Prostate gland (tissue), 2 donors: Measurements from ENCODE around the gene CTNNA2. TPM values are rescaled to one million over a fixed set of nuclear protein-coding genes. Genes with fewer than 3 reads are reported as not detected.

ENCODE experiments used
- DNase-seq: peaks from one replicate; pipeline ENCODE4 v3.0.0-alpha.2; 2019; ENCODE audit warnings: low spot score
- H3K27ac ChIP-seq, 2 donors: fragments of 200-600 bp; sonication (generic); 2 replicates each; pipeline ENCODE4 v1.5.1; 2017 to 2019
- H3K27me3 ChIP-seq: fragments of 200-600 bp; sonication (generic); replicated peaks from 2 replicates; pipeline ENCODE4 v1.5.1; 2019; ENCODE audit not compliant: insufficient read depth
- H3K36me3 ChIP-seq, 2 donors: fragments of 200-600 bp; sonication (generic); 1 replicate in 1 of 2; 2 replicates in 1 of 2; pipeline versions ENCODE4 v1.5.1 to v1.8.1; 2017 to 2019
- H3K4me1 ChIP-seq: fragments of 200-600 bp; sonication (generic); replicated peaks from 2 replicates; pipeline ENCODE4 v1.5.1; 2019
- H3K4me3 ChIP-seq, 2 donors: fragments of 200-600 bp; sonication (generic); 2 replicates each; pipeline ENCODE4 v1.5.1; 2017 to 2019
- H3K9me3 ChIP-seq: fragments of 200-600 bp; sonication (generic); 2 replicates; pipeline ENCODE4 v1.5.1; 2017
- CTCF ChIP-seq, 4 experiments: fragments of 200-600 bp in 2 of 4; fragments of 450-650 bp in 2 of 4; sonication (generic) in 2 of 4; IDR thresholded peaks; 1 replicate in 3 of 4; 2 replicates in 1 of 4; pipeline ENCODE4 v1.5.1; 2016 to 2019; ENCODE audit warnings: antibody characterized with exemption in 4 of 4, mild to moderate bottlenecking in 2 of 4, moderate library complexity in 2 of 4
- POLR2A ChIP-seq: fragments of 450-650 bp; IDR thresholded peaks from one replicate; pipeline ENCODE4 v1.6.1; 2016; ENCODE audit warnings: antibody characterized with exemption, mild to moderate bottlenecking
- POLR2AphosphoS5 ChIP-seq: sonication (generic); formaldehyde crosslinking; IDR thresholded peaks from one replicate; pipeline ENCODE4 v1.6.1; 2017; ENCODE audit warnings: antibody characterized with exemption
- WGBS: methylation state at CpG from one replicate; pipeline ENCODE4 v1.1.5; 2018; 5-methylcytosine and 5-hydroxymethylcytosine counted together
- intact Hi-C: fragments of 100-400 bp; cut with DNase I; formaldehyde crosslinking; loops from one replicate; pipeline ENCODE4 v1.14.2; 2022
- total RNA-seq, 2 donors: library from RNA; depleted of rRNA; stranded (reverse); fragments of >200 nt; gene quantifications; one replicate each; pipeline ENCODE4 v1.1.0, GENCODE V29; 2016

Gene CTNNA2
- total RNA-seq, 2 donors from 2014 or later = 24.3 TPM; not detected in 1

DNA sequence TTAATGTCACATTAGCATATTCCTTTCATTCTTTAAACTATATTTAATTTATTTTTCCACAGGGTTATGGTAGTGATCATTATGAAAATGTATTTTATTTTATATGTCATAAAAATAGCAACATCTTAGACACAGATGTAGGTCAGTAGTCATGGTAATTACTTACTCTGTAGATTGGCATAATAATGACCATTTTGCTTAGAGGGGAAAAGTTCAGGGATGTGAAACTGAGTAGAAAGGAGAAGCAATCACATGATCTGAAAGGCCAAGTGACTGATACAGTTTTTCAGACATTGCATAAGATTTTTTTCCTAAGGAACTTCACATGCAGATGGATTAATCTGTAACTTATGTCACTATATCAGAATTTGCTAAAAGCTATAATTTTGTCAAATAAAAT lies 286.9 kb downstream of the CTNNA2 start:
- H3K36me3 ChIP-seq = no peaks in the 10 kb centered on the region
- no peak overlapping the region for H3K27ac ChIP-seq
- TF ChIP-seq CTCF (IDR thresholded peaks at IDR 0.05) (no peak), POLR2A (no peak), POLR2AphosphoS5 (no peak)
- no peak for DNase-seq
- no peaks in the 10 kb centered on the region for H3K27me3 ChIP-seq
- no peak overlapping the region for H3K4me3 ChIP-seq
- intact Hi-C loops = no loop called here
- no peaks in the 10 kb centered on the region for H3K9me3 ChIP-seq
- H3K4me1 ChIP-seq = no peaks in the 10 kb centered on the region

DNA sequence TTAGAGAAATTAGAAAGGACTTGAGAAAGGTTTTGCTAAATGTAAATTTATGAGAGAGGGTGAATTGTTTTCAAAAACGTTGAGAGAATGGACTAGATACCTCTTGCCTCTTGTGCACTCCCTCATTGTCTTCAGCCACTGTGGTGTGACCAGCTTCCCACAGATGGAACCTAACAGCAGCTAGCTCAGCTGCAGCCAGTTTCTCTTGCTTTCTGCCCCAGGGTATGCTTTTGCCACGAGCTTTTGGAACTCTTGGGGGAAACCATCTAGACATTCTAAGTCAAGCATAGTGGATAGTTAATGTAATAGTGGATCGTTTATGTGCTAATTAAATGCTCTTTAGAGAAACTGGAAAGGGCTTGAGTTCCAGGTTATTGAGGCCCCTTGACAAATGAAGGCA lies 288.2 kb downstream of the CTNNA2 start:
- WGBS = 38% methylated on average over 3 of the region's 3 CpGs
- Histone ChIP-seq H3K4me3 (no peak overlapping the region), H3K4me1 (no peaks in the 10 kb centered on the region), H3K27ac (no peak overlapping the region), H3K36me3 (no peaks in the 10 kb centered on the region), H3K27me3 (no peaks in the 10 kb centered on the region), H3K9me3 (no peaks in the 10 kb centered on the region)
- TF ChIP-seq CTCF (IDR thresholded peaks at IDR 0.05) = no peak
- no peak for TF ChIP-seq POLR2A
- TF ChIP-seq POLR2AphosphoS5 = no peak
- no peak for DNase-seq
- intact Hi-C loops = no loop called here

DNA sequence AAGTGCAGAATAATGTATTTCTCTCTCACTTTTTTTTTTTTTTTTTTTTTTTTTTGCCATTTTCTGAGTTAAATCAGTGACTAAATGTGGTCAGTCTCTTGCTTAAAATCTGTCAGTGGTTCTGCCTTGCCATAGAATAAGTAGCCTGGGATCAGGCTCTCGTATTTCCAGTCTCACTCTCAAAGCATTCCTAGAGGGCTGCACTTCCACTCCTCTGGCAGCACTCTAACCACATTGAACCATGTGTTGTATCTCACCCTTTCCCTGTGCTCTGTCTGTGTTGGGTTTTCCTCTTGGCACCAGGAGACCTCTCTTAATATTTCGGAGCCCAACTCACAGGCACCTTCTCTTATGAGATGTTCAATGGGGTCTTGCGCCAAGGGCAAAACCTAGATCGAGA lies 304.4 kb downstream of the CTNNA2 start:
- no peaks in the 10 kb centered on the region for H3K9me3 ChIP-seq
- H3K4me3 ChIP-seq = no peak overlapping the region
- DNase-seq = no peak
- no peaks in the 10 kb centered on the region for H3K27me3 ChIP-seq
- H3K27ac ChIP-seq = no peak overlapping the region
- H3K4me1 ChIP-seq = no peaks in the 10 kb centered on the region
- TF ChIP-seq POLR2A (no peak), CTCF (IDR thresholded peaks at IDR 0.05) (no peak), POLR2AphosphoS5 (no peak)
- WGBS = 80% methylated on average over 4 of the region's 4 CpGs
- no peaks in the 10 kb centered on the region for H3K36me3 ChIP-seq
- intact Hi-C loops = no loop called here

DNA sequence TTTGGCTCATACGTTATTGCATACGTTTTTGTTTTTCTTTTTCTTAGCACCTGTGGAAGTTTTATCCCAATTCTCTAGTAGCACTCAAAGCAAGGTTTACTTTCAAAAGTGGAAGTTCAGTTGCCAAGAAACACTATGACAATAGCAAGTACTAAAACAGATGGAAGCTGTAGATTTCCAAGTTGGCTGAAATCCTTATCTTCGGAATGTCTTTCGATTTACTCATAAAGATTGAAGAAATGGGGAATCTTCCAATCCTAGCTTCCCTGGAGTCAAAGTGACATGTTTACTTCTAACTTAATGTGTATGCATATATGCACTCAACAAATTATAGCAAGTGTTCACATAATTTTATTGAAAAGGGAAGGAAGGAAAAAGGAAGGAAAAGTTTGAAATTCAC lies 307.4 kb downstream of the CTNNA2 start:
- Histone ChIP-seq H3K36me3 (no peaks in the 10 kb centered on the region), H3K4me1 (no peaks in the 10 kb centered on the region), H3K27ac (no peak overlapping the region), H3K4me3 (no peak overlapping the region), H3K27me3 (no peaks in the 10 kb centered on the region), H3K9me3 (no peaks in the 10 kb centered on the region)
- TF ChIP-seq POLR2A (no peak), POLR2AphosphoS5 (no peak), CTCF (IDR thresholded peaks at IDR 0.05) (no peak)
- WGBS = 32% methylated on average over 4 of the region's 4 CpGs
- intact Hi-C loops = no loop called here
- no peak for DNase-seq

- H3K36me3 ChIP-seq = no peaks in the 10 kb centered on the region
- intact Hi-C loops = no loop called here
- H3K27me3 ChIP-seq = no peaks in the 10 kb centered on the region
- no peak overlapping the region for H3K4me3 ChIP-seq
- no peak for DNase-seq
- WGBS = 89% methylated on average over 2 of the region's 2 CpGs
- TF ChIP-seq POLR2AphosphoS5 (no peak), POLR2A (no peak), CTCF (IDR thresholded peaks at IDR 0.05) (no peak)
- no peaks in the 10 kb centered on the region for H3K9me3 ChIP-seq
- H3K4me1 ChIP-seq = no peaks in the 10 kb centered on the region
- H3K27ac ChIP-seq = no peak overlapping the region
These were observed 309.3 kb downstream of the CTNNA2 start for GRCh38 chr2:79822136-79822535.
